ENCODE data around the gene SLC12A8.

SLC12A8 gene

GRCh38 chr3:125140011-125140817 is 72.3 kb downstream of the SLC12A8 start:
- DNase-seq: peak; percentile 92

DNA sequence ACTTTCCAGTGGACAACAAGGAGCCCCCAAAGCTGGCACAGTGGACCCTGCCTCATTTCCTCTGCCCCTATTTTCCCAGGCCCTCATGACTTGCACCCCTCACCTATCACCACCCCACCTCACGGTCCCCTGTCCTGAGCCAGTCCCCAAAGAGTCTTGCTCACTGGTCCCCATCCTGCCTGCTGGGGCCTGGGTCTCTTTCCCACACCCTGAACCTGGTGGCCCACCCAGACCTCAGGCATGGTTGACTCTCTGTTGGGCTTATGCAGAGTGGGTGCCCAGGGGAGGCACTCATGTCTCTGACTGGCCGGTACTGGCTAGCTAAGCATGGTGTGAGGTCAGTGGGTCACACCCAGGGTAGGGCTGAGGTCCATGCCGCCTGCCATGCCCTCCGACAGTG is 73.2 kb downstream of the SLC12A8 start:
- no peak for DNase-seq

DNA sequence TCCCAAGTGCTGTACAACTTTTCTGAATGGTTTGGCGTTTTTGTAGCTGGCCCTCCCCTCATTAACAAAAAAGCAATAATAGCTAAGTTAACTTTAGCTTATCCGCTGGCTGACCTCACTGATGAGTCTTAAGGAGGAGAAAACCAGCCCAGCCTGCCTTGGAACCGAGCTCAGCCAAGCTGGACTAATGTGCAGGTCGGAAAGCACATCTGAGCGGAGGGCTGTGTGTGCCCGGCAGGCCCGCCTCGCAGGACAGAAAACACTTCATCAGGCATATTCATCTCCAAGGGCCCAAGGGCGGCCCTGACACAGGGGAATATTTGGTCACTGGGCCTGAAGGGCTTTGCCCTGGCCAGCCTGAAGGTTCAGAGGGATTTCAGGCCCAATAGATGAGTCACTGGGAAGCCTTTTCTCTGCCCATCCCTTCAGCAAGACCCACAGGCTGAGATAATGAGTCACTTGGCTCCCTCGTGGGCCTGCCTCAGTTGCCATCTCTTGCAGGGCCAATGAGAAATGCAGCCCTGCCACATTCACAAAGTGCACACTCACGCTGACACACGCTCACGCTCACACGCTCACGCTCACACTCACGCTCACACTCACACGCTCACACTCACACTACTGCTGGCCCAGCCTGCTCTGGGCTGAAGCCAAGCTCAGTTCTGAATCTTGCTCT is 75.1 kb downstream of the SLC12A8 start:
- peak; percentile 78 for DNase-seq

DNA sequence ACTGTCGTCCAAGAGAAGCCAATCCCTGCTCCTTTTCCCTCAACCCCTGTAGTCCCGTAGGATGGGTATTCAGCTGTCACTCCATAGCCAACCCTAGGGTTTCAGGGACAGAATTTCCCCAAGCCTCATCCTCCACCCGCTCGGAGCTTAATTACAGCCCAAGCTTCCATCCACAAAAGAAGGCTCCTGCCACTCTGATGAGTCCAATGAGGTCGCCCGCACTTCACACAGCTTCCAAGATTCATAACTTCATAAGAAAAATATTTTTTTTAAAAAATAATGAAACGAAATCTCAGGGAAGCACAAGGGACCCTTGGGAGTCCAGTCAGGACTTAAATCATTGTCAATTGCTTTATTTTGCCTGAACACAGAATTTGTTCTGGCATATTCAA is 75.6 kb downstream of the SLC12A8 start:
- no peak for DNase-seq

GRCh38 chr3:125136515-125136914 is 76.0 kb downstream of the SLC12A8 start:
- no peak for DNase-seq

DNA sequence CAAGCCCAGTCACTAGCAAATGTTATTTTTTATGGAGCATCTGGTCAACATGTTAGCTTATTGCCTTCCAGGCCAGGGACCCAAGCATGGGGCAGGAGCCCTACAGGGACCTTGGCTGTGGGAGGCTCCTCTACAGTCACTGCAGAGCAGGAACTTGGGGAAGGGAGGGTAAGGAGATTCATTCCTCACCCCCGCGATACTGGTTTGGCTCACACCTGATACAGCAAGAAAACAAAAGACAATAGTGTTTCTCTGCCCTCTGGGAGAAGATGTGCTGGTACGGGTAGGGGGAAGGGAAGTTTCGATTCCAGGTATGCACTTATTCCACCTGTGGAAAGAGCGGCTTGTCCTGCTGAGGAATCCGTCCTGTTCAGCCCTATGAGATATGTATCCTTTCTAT is 77.6 kb downstream of the SLC12A8 start:
- no peak for DNase-seq

- no peak for DNase-seq
Measured at GRCh38 chr3:125132815-125133214, 79.7 kb downstream of the SLC12A8 start.

GRCh38 chr3:125129512-125129997 is 83.0 kb downstream of the SLC12A8 start:
- DNase-seq: peak; percentile 99

DNA sequence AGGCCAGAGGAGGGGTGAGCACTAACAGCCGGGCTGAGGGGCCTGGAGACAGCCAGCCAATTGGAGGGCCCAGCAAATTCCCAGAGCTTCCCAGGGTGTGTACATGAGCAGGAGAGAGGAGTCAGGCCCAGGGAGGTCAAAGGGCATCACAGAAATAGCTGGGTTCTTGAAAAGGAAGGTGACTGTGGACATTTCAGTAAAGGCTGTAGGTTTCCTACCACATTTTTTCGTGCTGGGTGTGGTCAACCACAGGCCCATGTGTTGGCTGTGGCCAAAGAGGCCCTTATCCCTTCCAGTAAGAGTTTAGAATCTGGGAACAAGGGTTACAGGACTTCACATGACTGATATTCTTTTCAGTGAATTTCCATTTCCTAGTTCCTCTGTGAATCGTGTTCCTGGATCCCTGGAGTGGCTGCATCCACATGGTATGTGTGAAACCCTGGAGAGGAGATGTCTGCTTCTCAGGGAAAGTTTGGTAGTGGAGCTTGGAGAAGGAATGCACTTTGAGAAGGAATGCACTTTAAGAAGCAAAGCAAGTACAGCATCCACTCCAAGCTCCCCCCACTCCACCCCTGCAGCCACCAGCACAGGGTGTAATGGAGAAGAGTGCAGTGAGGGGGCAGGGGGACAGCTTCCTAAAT is 83.6 kb downstream of the SLC12A8 start:
- peak; percentile 95 for DNase-seq

DNA sequence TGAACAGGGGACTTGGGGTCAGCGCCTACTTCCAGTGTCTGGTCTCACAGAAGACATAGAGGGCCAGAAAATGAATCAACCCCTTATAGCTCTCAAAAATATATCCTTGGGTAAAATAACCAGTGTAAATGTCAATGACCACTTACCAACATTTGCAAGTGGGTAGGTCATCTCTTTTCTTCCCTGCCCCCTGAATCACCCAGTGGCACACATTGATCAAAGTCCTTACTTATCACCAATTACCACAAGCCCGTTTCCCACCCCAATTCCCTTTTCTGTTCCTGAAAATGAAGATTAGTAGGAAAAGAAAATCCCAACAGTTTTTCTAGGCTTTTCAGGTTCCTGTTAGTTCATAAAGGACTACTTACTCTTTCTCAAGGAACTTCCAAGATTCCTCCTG is 86.2 kb downstream of the SLC12A8 start:
- DNase-seq: no peak

GRCh38 chr3:125125821-125126245 is 86.7 kb downstream of the SLC12A8 start:
- peak; percentile 90 for DNase-seq

GRCh38 chr3:125123451-125124305 is 88.9 kb downstream of the SLC12A8 start:
- peak; percentile 67 for DNase-seq

- no peak for DNase-seq
Measured at GRCh38 chr3:125121246-125122010, 91.1 kb downstream of the SLC12A8 start.

GRCh38 chr3:125120379-125121122 is 92.0 kb downstream of the SLC12A8 start:
- DNase-seq: no peak

DNA sequence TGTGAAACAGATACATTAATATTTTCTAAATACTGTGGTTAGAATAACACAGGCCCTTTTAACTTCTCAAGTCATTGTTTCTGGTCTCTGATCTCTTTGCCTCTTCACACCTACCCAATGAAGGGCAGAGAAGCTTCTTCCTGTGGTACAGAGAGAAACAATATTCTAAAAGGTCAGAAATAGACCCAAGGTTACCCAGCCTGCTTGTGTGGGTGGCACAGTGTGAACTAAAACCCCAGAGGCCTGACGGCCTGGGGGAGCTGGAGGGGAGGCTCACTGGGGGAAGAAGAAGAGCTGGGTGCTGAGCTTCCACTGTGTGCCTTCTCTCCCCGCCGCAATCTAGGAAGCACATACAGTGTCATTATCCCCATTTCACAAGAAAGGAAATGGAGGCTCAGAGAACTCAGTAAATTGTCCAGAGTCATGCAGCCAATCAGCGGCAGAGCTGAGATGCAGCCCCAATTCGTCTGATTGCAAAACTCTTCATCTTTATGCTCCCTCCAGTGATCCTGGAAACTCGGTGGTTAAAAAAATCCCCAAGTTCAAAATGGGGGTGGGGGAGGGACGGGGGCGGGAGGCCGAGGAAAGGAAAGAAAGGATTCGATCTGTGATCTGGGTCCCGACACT is 92.7 kb downstream of the SLC12A8 start:
- DNase-seq: no peak

- no peak for DNase-seq
Measured at GRCh38 chr3:125118600-125118999, 93.9 kb downstream of the SLC12A8 start.

GRCh38 chr3:125117631-125118191 is 94.8 kb downstream of the SLC12A8 start:
- no peak for DNase-seq

GRCh38 chr3:125116311-125117080 is 96.1 kb downstream of the SLC12A8 start:
- peak; percentile 89 for DNase-seq

DNA sequence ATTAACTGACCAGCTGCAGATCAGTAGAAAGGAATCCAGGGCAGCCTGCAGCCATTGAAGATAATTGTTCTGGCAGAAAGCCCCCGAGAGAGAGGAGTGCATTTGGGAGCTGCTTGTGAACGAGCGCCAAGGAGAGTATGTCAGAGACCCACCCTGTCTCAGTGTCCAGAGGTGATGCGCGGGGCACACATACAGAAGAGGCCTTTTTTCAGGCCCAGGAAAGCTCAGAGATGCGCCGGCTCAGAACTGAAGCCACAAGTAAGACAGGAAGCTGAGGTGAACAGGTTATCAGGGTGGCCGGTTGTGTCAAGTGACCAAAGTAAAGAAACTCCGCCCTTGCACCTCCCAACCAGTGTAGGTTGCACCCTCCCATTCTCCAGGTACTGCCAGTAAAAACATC is 96.9 kb downstream of the SLC12A8 start:
- DNase-seq: peak; percentile 52

Data from fibroblast of skin of back (primary cell).